GM13976 (cell line): Measurements from ENCODE around the gene GHRHR.

ENCODE experiments used
- DNase-seq: peaks from one replicate; pipeline ENCODE4 v3.0.0; 2012; ENCODE audit warnings: low spot score
- in situ Hi-C: fragments of 300-500 bp; cut with MboI; formaldehyde crosslinking; loops from one replicate; pipeline ENCODE4 v1.12.0; 2022; ENCODE audit warnings: low sequenced_read_pairs, mixed read lengths, inconsistent platforms; ENCODE audit not compliant: unreplicated experiment
- TF ChIP-seq, protein P1 (sequence below): IDR thresholded peaks from 2 replicates; pipeline ENCODE4 v1.5.1; 2012; ENCODE audit warnings: borderline replicate concordance, mild to moderate bottlenecking; ENCODE audit not compliant: insufficient read depth; ENCODE audit errors: extremely low read depth, missing control alignments, control extremely low read depth

GHRHR gene

DNA sequence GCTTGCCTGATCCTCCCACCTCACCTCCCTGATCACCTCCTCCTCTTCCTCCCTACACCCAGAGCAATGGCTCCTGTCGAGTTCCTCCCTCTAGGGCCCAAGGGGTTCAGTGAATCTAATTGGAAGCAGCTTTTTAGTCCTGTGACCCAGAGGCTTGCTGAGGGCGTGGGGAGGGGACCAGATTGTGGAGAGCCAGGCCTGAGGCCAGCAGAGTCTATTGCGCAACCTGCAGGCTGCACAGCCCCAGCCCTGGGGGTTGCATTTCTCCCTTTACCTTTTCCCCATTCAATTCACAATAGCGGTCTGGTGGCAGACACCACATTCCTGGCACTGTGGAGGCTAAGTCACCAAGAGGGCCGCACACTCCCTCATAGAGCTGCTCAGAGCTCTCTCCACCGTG lies 32.5 kb downstream of the GHRHR start:
- in situ Hi-C loops = no loop called here
- TF ChIP-seq, protein P1, sequence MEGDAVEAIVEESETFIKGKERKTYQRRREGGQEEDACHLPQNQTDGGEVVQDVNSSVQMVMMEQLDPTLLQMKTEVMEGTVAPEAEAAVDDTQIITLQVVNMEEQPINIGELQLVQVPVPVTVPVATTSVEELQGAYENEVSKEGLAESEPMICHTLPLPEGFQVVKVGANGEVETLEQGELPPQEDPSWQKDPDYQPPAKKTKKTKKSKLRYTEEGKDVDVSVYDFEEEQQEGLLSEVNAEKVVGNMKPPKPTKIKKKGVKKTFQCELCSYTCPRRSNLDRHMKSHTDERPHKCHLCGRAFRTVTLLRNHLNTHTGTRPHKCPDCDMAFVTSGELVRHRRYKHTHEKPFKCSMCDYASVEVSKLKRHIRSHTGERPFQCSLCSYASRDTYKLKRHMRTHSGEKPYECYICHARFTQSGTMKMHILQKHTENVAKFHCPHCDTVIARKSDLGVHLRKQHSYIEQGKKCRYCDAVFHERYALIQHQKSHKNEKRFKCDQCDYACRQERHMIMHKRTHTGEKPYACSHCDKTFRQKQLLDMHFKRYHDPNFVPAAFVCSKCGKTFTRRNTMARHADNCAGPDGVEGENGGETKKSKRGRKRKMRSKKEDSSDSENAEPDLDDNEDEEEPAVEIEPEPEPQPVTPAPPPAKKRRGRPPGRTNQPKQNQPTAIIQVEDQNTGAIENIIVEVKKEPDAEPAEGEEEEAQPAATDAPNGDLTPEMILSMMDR = no peak
- DNase-seq = no peak

DNA sequence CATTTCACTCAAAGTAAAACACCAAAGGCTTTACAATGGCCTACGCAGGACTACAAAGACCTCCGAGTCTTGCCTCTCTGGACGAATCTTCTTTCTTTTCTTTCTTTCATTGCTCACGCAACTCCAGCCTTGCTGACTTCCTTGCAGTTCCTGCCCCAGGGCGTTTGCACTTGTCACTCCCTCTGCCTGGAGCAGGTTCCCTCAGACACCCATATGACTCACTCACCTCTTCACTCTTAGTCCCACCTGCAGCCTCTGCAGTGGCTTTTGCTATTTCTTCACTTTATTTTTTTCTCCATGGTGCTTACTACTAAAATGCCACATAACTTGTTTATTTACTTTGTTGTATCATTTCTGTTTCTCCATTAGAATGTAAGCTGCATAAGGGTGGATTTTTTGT lies 33.1 kb downstream of the GHRHR start:
- TF ChIP-seq, protein P1 = no peak

DNA sequence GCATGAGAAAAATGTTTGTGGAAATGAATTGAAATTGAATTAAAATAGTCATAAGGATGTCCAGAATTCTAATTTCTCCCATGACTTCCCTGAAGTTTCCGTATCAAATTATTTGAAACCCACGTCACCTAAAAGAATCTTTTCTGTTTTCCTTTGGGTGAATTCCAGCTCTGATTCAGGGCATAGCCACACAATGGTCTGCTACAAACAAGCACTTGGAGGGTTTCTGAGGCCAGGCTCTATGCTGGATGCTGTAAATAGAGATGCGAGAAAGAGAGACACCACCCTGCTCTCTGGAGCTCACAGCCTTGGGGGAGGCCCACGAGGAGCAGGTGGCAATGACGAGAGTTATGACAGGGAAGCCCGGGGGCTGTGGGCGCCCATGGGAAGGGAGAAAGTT lies 33.6 kb downstream of the GHRHR start:
- in situ Hi-C loops = no loop called here

More for the DNA sequence above, 33.1 kb downstream of the GHRHR start:
- DNase-seq = no peak
- in situ Hi-C loops = no loop called here

DNA sequence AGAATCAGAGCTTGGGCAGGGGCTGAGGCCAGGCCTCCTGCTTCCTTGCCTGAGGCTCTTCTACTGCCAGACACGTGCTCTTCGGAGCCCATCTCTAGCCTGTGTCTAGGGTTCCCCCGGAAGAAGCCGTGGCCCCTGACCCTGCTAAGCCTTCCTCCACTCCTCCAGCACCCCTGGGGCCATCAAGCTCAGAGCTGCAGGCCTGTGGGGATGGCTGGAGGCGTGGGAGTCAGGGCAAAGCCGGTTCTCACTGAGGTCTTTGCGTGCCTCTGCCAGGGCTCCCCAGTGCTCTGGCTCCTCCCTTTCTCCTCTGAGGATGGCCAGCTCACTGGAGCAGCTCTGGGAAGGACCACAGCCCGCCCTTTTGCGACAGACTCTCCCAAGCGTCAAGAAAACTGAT lies 34.4 kb downstream of the GHRHR start:
- TF ChIP-seq, protein P1 = no peak
- no peak for DNase-seq
- in situ Hi-C loops = no loop called here

More for the DNA sequence above, 33.6 kb downstream of the GHRHR start:
- TF ChIP-seq, protein P1 = no peak
- DNase-seq = no peak

DNA sequence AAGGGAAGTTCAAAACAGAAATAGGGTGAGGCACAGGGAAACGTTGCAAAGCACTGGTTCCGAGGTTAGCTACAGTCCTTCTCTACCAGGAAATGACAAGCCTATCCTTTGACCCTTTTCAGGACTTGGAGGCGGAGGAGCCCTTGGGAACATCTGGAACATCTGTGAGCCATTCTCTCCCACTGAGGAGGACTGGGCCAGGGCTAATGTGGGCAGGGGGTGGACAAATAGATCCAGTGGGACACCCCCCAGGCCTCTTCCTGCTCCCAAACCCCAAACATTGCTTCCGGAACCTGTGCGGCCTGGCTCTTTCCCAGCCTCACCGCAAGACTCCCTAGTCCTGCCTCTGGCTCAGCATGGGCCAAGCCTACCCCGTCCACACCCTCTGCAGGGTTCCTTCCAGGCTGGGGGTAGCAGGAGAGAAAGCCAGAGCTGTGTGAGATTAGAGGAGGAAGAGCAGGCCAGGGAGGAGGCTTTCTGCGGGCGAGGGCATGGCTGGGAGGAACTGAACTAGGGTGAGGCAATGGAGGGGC lies 36.5 kb downstream of the GHRHR start:
- in situ Hi-C loops = no loop called here
- TF ChIP-seq, protein P1 = no peak
- no peak for DNase-seq

DNA sequence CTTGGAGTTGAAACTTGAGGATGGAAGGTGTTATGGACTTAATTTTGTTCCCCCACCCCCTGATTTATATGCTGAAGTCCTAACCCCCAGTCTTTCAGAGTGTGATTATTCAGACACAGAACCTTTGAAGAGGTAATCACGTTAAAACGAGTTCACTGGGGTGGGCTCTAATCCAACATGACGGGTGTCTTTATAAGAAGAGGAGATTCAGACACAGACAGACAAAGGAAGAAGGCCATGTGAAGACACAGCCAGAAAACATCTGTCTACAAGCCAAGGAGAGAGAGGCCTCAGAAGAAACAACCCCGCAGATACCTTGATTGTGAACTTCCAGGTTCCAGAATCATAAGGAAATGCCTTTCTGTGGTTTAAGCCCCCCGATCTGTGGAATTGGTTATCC lies 37.0 kb downstream of the GHRHR start:
- in situ Hi-C loops = no loop called here

More for the DNA sequence above, 37.0 kb downstream of the GHRHR start:
- no peak for DNase-seq
- TF ChIP-seq, protein P1 = no peak
